T-cell (primary cell): ENCODE results near the gene COASY. TPM values are rescaled to one million over a fixed set of nuclear protein-coding genes. Genes with fewer than 3 reads are reported as not detected.

Experiments
- ATAC-seq, 4 experiments: fragments of 200-7000 bp in 3 of 4; fragments of 150-1000 bp in 1 of 4; cut with Tn5 transposase; replicated peaks in 1 of 4; 1 replicate in 3 of 4; 2 replicates in 1 of 4; pipeline ENCODE4 v1.10.0; 2021; ENCODE audit warnings: moderate library complexity in 3 of 4, mild to moderate bottlenecking in 2 of 4, moderate number of reproducible peaks in 1 of 4
- CTCF ChIA-PET, 2 donors: fragments of 300-600 bp; sonication (Branson Sonifier 250); formaldehyde crosslinking; loops; one replicate each; lab custom pipeline; 2022; ENCODE audit warnings: antibody characterized with exemption in 2 of 2; lab: Charles Lee
- POLR2A ChIA-PET, 2 donors: fragments of 300-600 bp; sonication (Branson Sonifier 250); formaldehyde crosslinking; loops; one replicate each; lab custom pipeline; 2022; ENCODE audit warnings: antibody characterized with exemption in 2 of 2; lab: Charles Lee
- DNase-seq, 35 experiments: peaks; one replicate each; pipeline versions ENCODE4 v3.0.0 to v3.0.0-alpha.2; 2013 to 2023
- H3K27ac ChIP-seq: one replicate; pipeline ENCODE4 v1.5.1; 2013; ENCODE audit warnings: low read length
- H3K27me3 ChIP-seq, 2 experiments: replicated peaks in 1 of 2; 1 replicate in 1 of 2; 2 replicates in 1 of 2; pipeline versions ENCODE4 v1.6.1 to v1.7.0; 2013; ENCODE audit warnings: low read length in 1 of 2, mixed read lengths in 1 of 2; ENCODE audit not compliant: control insufficient read depth in 2 of 2, insufficient read depth in 2 of 2; ENCODE audit errors: extremely low read depth in 1 of 2
- H3K36me3 ChIP-seq, 2 donors: 1 replicate in 1 of 2; 2 replicates in 1 of 2; pipeline versions ENCODE4 v1.6.1 to v1.7.0; 2013; ENCODE audit warnings: low read length in 1 of 2; ENCODE audit not compliant: control insufficient read depth in 2 of 2, insufficient read depth in 1 of 2; ENCODE audit errors: extremely low read depth in 1 of 2
- H3K4me1 ChIP-seq, 2 experiments: 1 replicate in 1 of 2; 2 replicates in 1 of 2; pipeline versions ENCODE4 v1.6.1 to v1.7.0; 2013; ENCODE audit warnings: low read length in 2 of 2, mixed read lengths in 1 of 2; ENCODE audit not compliant: insufficient read depth in 2 of 2, control insufficient read depth in 1 of 2; ENCODE audit errors: extremely low read depth in 1 of 2
- H3K4me3 ChIP-seq, 2 donors: 1 replicate in 1 of 2; 2 replicates in 1 of 2; pipeline versions ENCODE4 v1.5.1 to v1.7.0; 2013; ENCODE audit warnings: mild to moderate bottlenecking in 2 of 2, low read length in 1 of 2, moderate library complexity in 1 of 2; ENCODE audit not compliant: control insufficient read depth in 1 of 2; ENCODE audit errors: extremely low read depth in 1 of 2
- H3K9me3 ChIP-seq: 2 replicates; pipeline ENCODE4 v1.7.0; 2013
- H3K27ac Mint-ChIP-seq, 2 donors: one replicate each; pipeline ENCODE4 v1.8.0; 2020 to 2021; ENCODE audit warnings: mild to moderate bottlenecking in 2 of 2, mixed read lengths in 2 of 2
- H3K27me3 Mint-ChIP-seq, 2 donors: one replicate each; pipeline ENCODE4 v1.8.0; 2021 to 2022; ENCODE audit warnings: mixed read lengths in 2 of 2
- H3K36me3 Mint-ChIP-seq: one replicate; pipeline ENCODE4 v1.8.0; 2021; ENCODE audit warnings: mixed read lengths
- H3K4me1 Mint-ChIP-seq, 3 donors: one replicate each; pipeline ENCODE4 v1.8.0; 2020 to 2022; ENCODE audit warnings: mixed read lengths in 3 of 3, mild to moderate bottlenecking in 1 of 3
- H3K4me3 Mint-ChIP-seq, 3 donors: one replicate each; pipeline ENCODE4 v1.8.0; 2020 to 2022; ENCODE audit warnings: mild to moderate bottlenecking in 3 of 3, mixed read lengths in 3 of 3, moderate library complexity in 3 of 3
- H3K9me3 Mint-ChIP-seq, 3 donors: one replicate each; pipeline ENCODE4 v1.8.0; 2020 to 2022; ENCODE audit warnings: mixed read lengths in 3 of 3
- WGBS: methylation state at CpG from one replicate; pipeline ENCODE4 v1.1.5; 2013; ENCODE audit warnings: missing lambda C conversion rate; ENCODE audit not compliant: insufficient coverage; 5-methylcytosine and 5-hydroxymethylcytosine counted together
- total RNA-seq, 35 experiments: library from RNA in 6 of 35; stranded (reverse) in 6 of 35; fragments of 120-200 nt in 1 of 35; gene quantifications; one replicate each; pipeline versions ENCODE4 v1.2.1 to v1.2.4 and lab custom pipeline; 2013 to 2026

Gene COASY
- total RNA-seq, 5 donors from 2014 or later (not counting 1 experiment from before 2014, with no cell fraction given), result 43.2 to 79.0 (median 74.9) TPM

GRCh38 chr17:42517516-42517915 is 44.4 kb upstream of the COASY start:
- Mint-ChIP-seq H3K9me3 (no peaks in the 10 kb centered on the region), H3K36me3 (peaks cover 13% of the 10 kb centered on the region), H3K4me1 (peaks cover 5% of the 10 kb centered on the region in 3 donors), H3K27me3 (no peaks in the 10 kb centered on the region), H3K4me3 (no peak overlapping the region), H3K27ac (no peak overlapping the region)
- Histone ChIP-seq H3K36me3 (peaks cover 0 to 7% of the 10 kb centered on the region in 2 donors), H3K27ac (no peak overlapping the region), H3K9me3 (no peaks in the 10 kb centered on the region), H3K4me3 (no peak overlapping the region), H3K27me3 (peaks cover 0 to 13% of the 10 kb centered on the region in 2 experiments), H3K4me1 (peaks cover 2 to 6% of the 10 kb centered on the region in 2 experiments)
- CTCF ChIA-PET, result interaction anchor here (0.6 to 1.5 kb wide), 6 partner anchors 11 to 194 kb away, joined by 3 to 5 read pairs (median 3); no protein-coding TSS in a partner anchor
- 0% methylated on average over 4 of the region's 9 CpGs for WGBS
- ATAC-seq (peak; percentile 78 to 96 (median 84)), DNase-seq (peak; percentile 53 to 87 (median 78))
- POLR2A ChIA-PET, result no interaction called here

- no peak for DNase-seq
- 39% methylated on average over 3 of the region's 9 CpGs for WGBS
- no peak for ATAC-seq
- Histone ChIP-seq H3K9me3 (no peaks in the 10 kb centered on the region), H3K27me3 (peaks cover 0 to 17% of the 10 kb centered on the region in 2 experiments), H3K36me3 (peaks cover 0 to 7% of the 10 kb centered on the region in 2 donors), H3K4me1 (peaks cover 2 to 6% of the 10 kb centered on the region in 2 experiments), H3K27ac (no peak overlapping the region), H3K4me3 (no peak overlapping the region)
- Mint-ChIP-seq H3K9me3 (no peaks in the 10 kb centered on the region), H3K36me3 (peaks cover 16% of the 10 kb centered on the region), H3K4me3 (no peak overlapping the region), H3K4me1 (peaks cover 5% of the 10 kb centered on the region in 3 donors), H3K27me3 (no peaks in the 10 kb centered on the region), H3K27ac (no peak overlapping the region)
- CTCF ChIA-PET, result interaction anchor here (0.6 to 1.0 kb wide), 5 partner anchors 12 to 195 kb away, joined by 3 to 5 read pairs (median 3); no protein-coding TSS in a partner anchor
- POLR2A ChIA-PET, result no interaction called here
These were observed 43.7 kb upstream of the COASY start for GRCh38 chr17:42518046-42518754.

GRCh38 chr17:42518755-42519545 is 43.0 kb upstream of the COASY start:
- no peak overlapping the region for H3K4me3 ChIP-seq
- ChIA-PET CTCF (interaction anchor here in 1 of 2 donors (0.9 to 1.7 kb wide), 2 partner anchors 44 to 198 kb away, joined by 4 to 5 read pairs; no protein-coding TSS in a partner anchor), POLR2A (interaction anchor here in 1 of 2 donors (0.6 kb wide), 1 partner anchor 86 kb away, joined by 5 read pairs; no protein-coding TSS in a partner anchor)
- peaks cover 5% of the 10 kb centered on the region in 3 donors for H3K4me1 Mint-ChIP-seq
- peaks cover 16% of the 10 kb centered on the region for H3K36me3 Mint-ChIP-seq
- H3K27ac Mint-ChIP-seq, result no peak overlapping the region
- H3K27me3 ChIP-seq, result peaks cover 0 to 18% of the 10 kb centered on the region in 2 experiments
- H3K9me3 Mint-ChIP-seq, result no peaks in the 10 kb centered on the region
- no peak overlapping the region for H3K27ac ChIP-seq
- H3K27me3 Mint-ChIP-seq, result no peaks in the 10 kb centered on the region
- no peaks in the 10 kb centered on the region for H3K9me3 ChIP-seq
- peaks cover 0 to 7% of the 10 kb centered on the region in 2 donors for H3K36me3 ChIP-seq
- peaks cover 2 to 6% of the 10 kb centered on the region in 2 experiments for H3K4me1 ChIP-seq
- ATAC-seq, result no peak
- no peak overlapping the region for H3K4me3 Mint-ChIP-seq
- WGBS, result 94% methylated on average over 2 of the region's 6 CpGs
- no peak for DNase-seq

GRCh38 chr17:42519546-42520491 is 42.1 kb upstream of the COASY start:
- H3K4me3 Mint-ChIP-seq, result no peak overlapping the region
- no peak overlapping the region for H3K27ac Mint-ChIP-seq
- Histone ChIP-seq H3K27me3 (peaks cover 0 to 18% of the 10 kb centered on the region in 2 experiments), H3K36me3 (peaks cover 0 to under 1% of the 10 kb centered on the region in 2 donors), H3K4me1 (peaks cover 2 to 13% of the 10 kb centered on the region in 2 experiments), H3K9me3 (no peaks in the 10 kb centered on the region), H3K27ac (no peak overlapping the region), H3K4me3 (no peak overlapping the region)
- POLR2A ChIA-PET, result interaction anchor here (0.6 to 0.7 kb wide), 3 partner anchors 55 to 85 kb away, joined by 5 to 8 read pairs (median 5); no protein-coding TSS in a partner anchor
- H3K27me3 Mint-ChIP-seq, result no peaks in the 10 kb centered on the region
- ATAC-seq (no peak), DNase-seq (no peak)
- peaks cover 16% of the 10 kb centered on the region for H3K36me3 Mint-ChIP-seq
- peaks cover 5 to 6% (median 6%) of the 10 kb centered on the region in 3 donors for H3K4me1 Mint-ChIP-seq
- CTCF ChIA-PET, result interaction anchor here (0.9 to 2.0 kb wide), 5 partner anchors 10 to 199 kb away, joined by 3 to 7 read pairs (median 4); no protein-coding TSS in a partner anchor
- no peaks in the 10 kb centered on the region for H3K9me3 Mint-ChIP-seq
- WGBS, result 93% methylated on average over 6 of the region's 12 CpGs

GRCh38 chr17:42520540-42520951 is 41.4 kb upstream of the COASY start:
- ATAC-seq, result no peak
- no peak overlapping the region for H3K27ac Mint-ChIP-seq
- Histone ChIP-seq H3K27ac (no peak overlapping the region), H3K36me3 (no peaks in the 10 kb centered on the region), H3K4me1 (peaks cover 2 to 13% of the 10 kb centered on the region in 2 experiments), H3K9me3 (no peaks in the 10 kb centered on the region), H3K4me3 (no peak overlapping the region), H3K27me3 (peaks cover 0 to 18% of the 10 kb centered on the region in 2 experiments)
- no peaks in the 10 kb centered on the region for H3K27me3 Mint-ChIP-seq
- H3K4me1 Mint-ChIP-seq, result peaks cover 5 to 6% (median 6%) of the 10 kb centered on the region in 3 donors
- WGBS, result 78% methylated on average over 6 of the region's 9 CpGs
- DNase-seq, result peak in 11 of 35 experiments; percentile 24 to 45 (median 30)
- CTCF ChIA-PET, result interaction anchor here (0.7 to 2.0 kb wide), 4 partner anchors 10 to 84 kb away, joined by 3 to 7 read pairs (median 4); no protein-coding TSS in a partner anchor
- H3K9me3 Mint-ChIP-seq, result no peaks in the 10 kb centered on the region
- POLR2A ChIA-PET, result interaction anchor here in 1 of 2 donors (0.7 kb wide), 1 partner anchor 55 kb away, joined by 5 read pairs; no protein-coding TSS in a partner anchor
- H3K4me3 Mint-ChIP-seq, result no peak overlapping the region
- peaks cover 16% of the 10 kb centered on the region for H3K36me3 Mint-ChIP-seq
